ENCODE measurements around the gene EFR3B. TPM values are rescaled to one million over a fixed set of nuclear protein-coding genes. Genes with fewer than 3 reads are reported as not detected.

EFR3B gene
- total RNA-seq, 1 experiment from 2014 or later: not detected

DNA sequence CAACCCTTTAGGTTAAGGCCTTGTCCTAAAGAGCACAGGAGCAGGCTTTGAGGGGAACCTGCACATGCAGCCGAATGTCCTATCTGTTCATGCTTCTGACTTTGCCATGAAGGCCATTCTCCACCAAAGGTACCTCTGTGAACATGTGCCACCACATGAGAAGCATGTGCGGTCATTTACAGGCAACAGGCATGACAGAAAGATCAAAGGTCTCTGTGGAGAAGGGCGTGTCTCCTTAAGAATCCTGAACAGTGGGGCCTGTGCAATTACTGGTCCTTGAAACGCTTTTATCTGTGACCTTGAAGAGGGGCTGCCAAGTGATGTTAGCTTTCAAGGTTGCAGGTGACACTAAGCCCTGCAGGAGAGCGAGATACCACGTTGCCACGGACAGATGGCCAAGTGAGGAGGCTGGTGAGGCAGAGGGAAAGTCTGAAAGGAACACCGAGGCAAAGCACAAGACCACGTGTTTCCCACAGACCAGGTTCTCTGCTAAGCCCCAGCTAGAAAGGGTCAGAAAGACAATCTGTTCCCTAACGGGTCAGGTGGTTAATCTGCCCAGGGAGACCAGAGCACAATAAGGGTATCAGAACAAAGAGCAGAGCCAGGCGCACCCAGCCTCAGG, 146.0 kb downstream of the EFR3B start:
- Histone ChIP-seq H3K79me2 (ENCODE audit: low read depth) (no peaks in the 10 kb centered on the region), H3K4me2 (no peak overlapping the region), H4K20me1 (ENCODE audit: insufficient read depth) (no peaks in the 10 kb centered on the region), H3K36me3 (ENCODE audit: low read depth) (no peaks in the 10 kb centered on the region), H3F3A (ENCODE audit: insufficient read depth, low read depth) (no peaks in the 10 kb centered on the region), H3K9me3 (ENCODE audit: insufficient read depth, low read depth) (0 out of 2 replicates have a peak, but pooled peaks cover 3% of the 10 kb centered on the region), H2AFZ (no peak overlapping the region), H3K27me3 (ENCODE audit: insufficient read depth, low read depth) (no peaks in the 10 kb centered on the region), H3K4me1 (replicated peaks; ENCODE audit: insufficient read depth) (peaks cover 9% of the 10 kb centered on the region; the same call in 1 of the 2 replicates), H3K9me2 (ENCODE audit: insufficient read depth) (no peaks in the 10 kb centered on the region), H3K4me3 (no peak overlapping the region), H3K27ac (no peak overlapping the region)
- TF ChIP-seq EZH2 (IDR thresholded peaks at IDR 0.05; ENCODE audit: low read depth): no peak
- TF ChIP-seq, protein P1, sequence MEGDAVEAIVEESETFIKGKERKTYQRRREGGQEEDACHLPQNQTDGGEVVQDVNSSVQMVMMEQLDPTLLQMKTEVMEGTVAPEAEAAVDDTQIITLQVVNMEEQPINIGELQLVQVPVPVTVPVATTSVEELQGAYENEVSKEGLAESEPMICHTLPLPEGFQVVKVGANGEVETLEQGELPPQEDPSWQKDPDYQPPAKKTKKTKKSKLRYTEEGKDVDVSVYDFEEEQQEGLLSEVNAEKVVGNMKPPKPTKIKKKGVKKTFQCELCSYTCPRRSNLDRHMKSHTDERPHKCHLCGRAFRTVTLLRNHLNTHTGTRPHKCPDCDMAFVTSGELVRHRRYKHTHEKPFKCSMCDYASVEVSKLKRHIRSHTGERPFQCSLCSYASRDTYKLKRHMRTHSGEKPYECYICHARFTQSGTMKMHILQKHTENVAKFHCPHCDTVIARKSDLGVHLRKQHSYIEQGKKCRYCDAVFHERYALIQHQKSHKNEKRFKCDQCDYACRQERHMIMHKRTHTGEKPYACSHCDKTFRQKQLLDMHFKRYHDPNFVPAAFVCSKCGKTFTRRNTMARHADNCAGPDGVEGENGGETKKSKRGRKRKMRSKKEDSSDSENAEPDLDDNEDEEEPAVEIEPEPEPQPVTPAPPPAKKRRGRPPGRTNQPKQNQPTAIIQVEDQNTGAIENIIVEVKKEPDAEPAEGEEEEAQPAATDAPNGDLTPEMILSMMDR (conservative IDR thresholded peaks at IDR 0.05): no peak
- ChIA-PET CTCF (no interaction called here), POLR2A (ENCODE audit: unreplicated experiment) (no interaction called here)
- DNase-seq: no peak
- BruUV-seq (replicated peaks): no TSS peak
- intact Hi-C loops (cut with micrococcal nuclease; ENCODE audit: unreplicated experiment): no loop called here

DNA sequence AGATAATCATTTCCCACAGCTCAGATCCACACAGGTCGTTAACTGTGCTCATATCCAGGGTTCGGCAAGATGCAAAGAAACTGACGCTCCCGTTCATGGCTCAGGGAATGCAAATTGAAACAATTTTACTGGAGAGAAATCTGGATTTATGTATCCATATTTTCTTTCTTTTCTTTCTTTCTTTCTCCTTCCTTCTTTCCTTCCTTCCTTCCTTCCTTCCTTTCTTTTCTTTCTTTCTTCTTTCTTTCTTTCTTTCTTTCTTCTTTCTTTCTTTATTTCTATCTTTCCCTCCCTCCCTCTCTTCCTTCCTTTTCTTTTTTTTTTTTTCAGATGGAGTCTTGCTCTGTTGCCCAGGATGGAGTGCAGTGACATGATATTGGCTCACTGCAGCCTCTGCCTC, 146.5 kb downstream of the EFR3B start:
- intact Hi-C loops (cut with micrococcal nuclease; ENCODE audit: unreplicated experiment): no loop called here
- no peaks in the 10 kb centered on the region for H3K36me3 ChIP-seq (ENCODE audit: low read depth)
- no peak for DNase-seq
- H4K20me1 ChIP-seq (ENCODE audit: insufficient read depth): no peaks in the 10 kb centered on the region
- CTCF ChIA-PET: no interaction called here
- no peak overlapping the region for H3K27ac ChIP-seq
- H3K27me3 ChIP-seq (ENCODE audit: insufficient read depth, low read depth): no peaks in the 10 kb centered on the region
- BruUV-seq (replicated peaks): no TSS peak
- no peaks in the 10 kb centered on the region for H3K9me2 ChIP-seq (ENCODE audit: insufficient read depth)
- H2AFZ ChIP-seq: no peak overlapping the region
- H3F3A ChIP-seq (ENCODE audit: insufficient read depth, low read depth): no peaks in the 10 kb centered on the region
- H3K4me1 ChIP-seq (replicated peaks; ENCODE audit: insufficient read depth): peaks cover 9% of the 10 kb centered on the region; the same call in 1 of the 2 replicates
- POLR2A ChIA-PET (ENCODE audit: unreplicated experiment): interaction anchor here (0.6 kb wide), 1 partner anchor 1264 kb away, joined by 4 read pairs; no protein-coding TSS in a partner anchor
- H3K4me3 ChIP-seq: no peak overlapping the region
- H3K79me2 ChIP-seq (ENCODE audit: low read depth): no peaks in the 10 kb centered on the region
- H3K9me3 ChIP-seq (ENCODE audit: insufficient read depth, low read depth): no peaks in the 10 kb centered on the region
- H3K4me2 ChIP-seq: no peak overlapping the region
- TF ChIP-seq, protein P1 (conservative IDR thresholded peaks at IDR 0.05): no peak
- TF ChIP-seq EZH2 (IDR thresholded peaks at IDR 0.05; ENCODE audit: low read depth): no peak

DNA sequence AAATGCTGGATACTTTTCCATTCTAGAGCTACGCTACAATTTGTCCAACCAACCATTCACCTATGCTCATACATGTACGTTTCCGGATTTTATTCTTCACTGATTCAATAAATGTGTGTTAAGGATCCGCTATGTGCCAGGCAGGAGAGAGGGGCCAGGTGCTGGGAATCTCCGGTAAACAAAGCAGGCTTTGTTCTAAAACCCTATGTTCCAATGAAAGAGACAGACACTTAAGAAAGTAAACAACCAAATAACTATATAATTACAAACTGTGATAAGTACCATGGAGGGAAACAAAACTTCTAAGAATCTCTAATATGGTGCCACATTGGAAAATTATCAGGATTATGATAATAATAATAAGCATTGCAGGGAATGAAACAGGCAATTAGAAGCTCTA, 148.7 kb downstream of the EFR3B start:
- no peaks in the 10 kb centered on the region for H3F3A ChIP-seq (ENCODE audit: insufficient read depth, low read depth)
- H3K36me3 ChIP-seq (ENCODE audit: low read depth): no peaks in the 10 kb centered on the region
- intact Hi-C loops (cut with micrococcal nuclease; ENCODE audit: unreplicated experiment): no loop called here
- no peaks in the 10 kb centered on the region for H4K20me1 ChIP-seq (ENCODE audit: insufficient read depth)
- H3K27ac ChIP-seq: no peak overlapping the region
- BruUV-seq (replicated peaks): no TSS peak
- no peak for DNase-seq
- H3K79me2 ChIP-seq (ENCODE audit: low read depth): no peaks in the 10 kb centered on the region
- POLR2A ChIA-PET (ENCODE audit: unreplicated experiment): no interaction called here
- CTCF ChIA-PET: no interaction called here
- no peak overlapping the region for H3K4me2 ChIP-seq
- H3K9me2 ChIP-seq (ENCODE audit: insufficient read depth): no peaks in the 10 kb centered on the region
- no peak overlapping the region for H3K4me3 ChIP-seq
- TF ChIP-seq, protein P1 (conservative IDR thresholded peaks at IDR 0.05): no peak
- TF ChIP-seq EZH2 (IDR thresholded peaks at IDR 0.05; ENCODE audit: low read depth): no peak
- no peaks in the 10 kb centered on the region for H3K4me1 ChIP-seq (replicated peaks; ENCODE audit: insufficient read depth)
- H3K9me3 ChIP-seq (ENCODE audit: insufficient read depth, low read depth): no peaks in the 10 kb centered on the region
- H3K27me3 ChIP-seq (ENCODE audit: insufficient read depth, low read depth): no peaks in the 10 kb centered on the region
- H2AFZ ChIP-seq: no peak overlapping the region

Data from PC-9 (cell line).